K562 (cell line): ENCODE measurements around the gene ZFP57. TPM values are rescaled to one million over a fixed set of nuclear protein-coding genes. Genes with fewer than 3 reads are reported as not detected.

ENCODE experiments used
- DIDO1 ChIP-seq: fragments of 450-650 bp; IDR thresholded peaks from 2 replicates; pipeline ENCODE4 v1.6.1; 2016; ENCODE audit warnings: low read depth, missing biosample characterization, missing genetic modification characterization
- GTF2F1 ChIP-seq: IDR thresholded peaks from 2 replicates; pipeline ENCODE4 v1.6.1; 2011; ENCODE audit warnings: low read depth, low read length, improper control_type of control experiment
- L3MBTL2 ChIP-seq: fragments of 450-650 bp; IDR thresholded peaks from 2 replicates; pipeline ENCODE4 v1.6.1; 2016; ENCODE audit warnings: mild to moderate bottlenecking, moderate library complexity
- LCOR ChIP-seq: sonication (generic); formaldehyde crosslinking; IDR thresholded peaks from 2 replicates; pipeline ENCODE4 v1.8.0; 2022; ENCODE audit warnings: mild to moderate bottlenecking, missing genetic modification reagents
- MAZ ChIP-seq, 2 experiments: fragments of 450-650 bp in 1 of 2; sonication (generic) in 1 of 2; formaldehyde crosslinking; IDR thresholded peaks in 1 of 2; conservative IDR thresholded peaks in 1 of 2; 2 replicates each; pipeline versions ENCODE4 v1.4.0 to v1.5.0; 2020; ENCODE audit warnings: mild to moderate bottlenecking in 1 of 2, missing genetic modification reagents in 1 of 2
- MCM3 ChIP-seq: fragments of 450-650 bp; IDR thresholded peaks from 2 replicates; pipeline ENCODE4 v1.6.1; 2016
- NFE2L1 ChIP-seq: fragments of 450-650 bp; IDR thresholded peaks from 2 replicates; pipeline ENCODE4 v1.6.1; 2016; ENCODE audit warnings: missing genetic modification characterization, low read depth, mild to moderate bottlenecking, missing compliant biosample characterization, moderate library complexity, borderline replicate concordance
- NR2F6 ChIP-seq: fragments of 450-650 bp; formaldehyde crosslinking; IDR thresholded peaks from 2 replicates; pipeline ENCODE4 v1.4.0; 2020; ENCODE audit warnings: mild to moderate bottlenecking
- NUFIP1 ChIP-seq: fragments of 450-650 bp; IDR thresholded peaks from 2 replicates; pipeline ENCODE4 v1.6.1; 2018; ENCODE audit not compliant: partially characterized antibody
- SAFB ChIP-seq: fragments of 200-400 bp; formaldehyde crosslinking; IDR thresholded peaks from 2 replicates; pipeline ENCODE4 v1.6.1; 2017; ENCODE audit warnings: low read depth, low read length, borderline replicate concordance
- SIRT6 ChIP-seq: IDR thresholded peaks from one replicate; pipeline ENCODE4 v1.6.1; 2012; ENCODE audit warnings: low read depth, mild to moderate bottlenecking, control low read depth, inconsistent platforms, low read length, moderate library complexity
- SP1 ChIP-seq: sonication (generic); formaldehyde crosslinking; IDR thresholded peaks from 2 replicates; pipeline ENCODE4 v1.8.1; 2022; ENCODE audit warnings: mild to moderate bottlenecking, missing genetic modification reagents
- ZNF140 ChIP-seq: fragments of 250-450 bp; sonication (Bioruptor Pico); IDR thresholded peaks from 2 replicates; pipeline ENCODE4 v1.8.0; 2021; ENCODE audit warnings: moderate library complexity, mild to moderate bottlenecking, inconsistent platforms
- polyA plus RNA-seq, 8 experiments: library from polyadenylated mRNA; depleted of rRNA in 4 of 8; stranded (reverse) in 5 of 8; unstranded in 3 of 8; fragments of >200 nt; fragmentation: Nextera tagmentation in 2 of 8; fragmentation: Illumina TruSeq in 1 of 8; extraction: Ambion mirVana in 2 of 8; extraction: Trizol in 1 of 8; gene quantifications; 2 replicates each; pipeline versions ENCODE4 v1.2.1 to v1.2.3, GENCODE V29; 2011 to 2014; ENCODE audit warnings: inconsistent platforms in 1 of 8, missing spikeins in 1 of 8
- total RNA-seq, 7 experiments: library from RNA; depleted of rRNA in 6 of 7; stranded (reverse); fragments of >200 nt in 6 of 7; fragmentation: Illumina TruSeq in 2 of 7; extraction: Trizol in 2 of 7; gene quantifications; 2 replicates each; pipeline versions ENCODE4 v1.2.1 to v1.2.3, GENCODE V29; 2011 to 2021; ENCODE audit warnings: low replicate concordance in 1 of 7
- TF ChIP-seq, protein P1 (sequence below), 3 experiments: IDR thresholded peaks in 2 of 3; conservative IDR thresholded peaks in 1 of 3; 2 replicates each; pipeline ENCODE4 v1.5.1; 2011 to 2012; ENCODE audit warnings: low read length in 3 of 3, mild to moderate bottlenecking in 3 of 3, control low read depth in 2 of 3, improper control_type of control experiment in 1 of 3, inconsistent platforms in 1 of 3, low read depth in 1 of 3, mixed read lengths in 1 of 3, moderate library complexity in 1 of 3; ENCODE audit not compliant: insufficient read depth in 2 of 3
- TF ChIP-seq, protein P2 (sequence below): IDR thresholded peaks from 2 replicates; pipeline ENCODE4 v1.6.1; 2011; ENCODE audit warnings: borderline replicate concordance, low read depth, mild to moderate bottlenecking, moderate library complexity, low read length; ENCODE audit not compliant: insufficient read depth, poor library complexity, severe bottlenecking
- TF ChIP-seq, protein P3 (sequence below), 2 experiments: fragments of 450-650 bp; conservative IDR thresholded peaks; 2 replicates each; pipeline ENCODE4 v1.6.1; 2017; ENCODE audit warnings: mild to moderate bottlenecking in 2 of 2, moderate library complexity in 2 of 2

ZFP57 gene
- total and polyA plus RNA-seq, 9 of the 15 experiments (the other 6 are each of a cell fraction or from before 2014, with no cell fraction given): 0.04 to 0.28 (median 0.13) TPM

DNA sequence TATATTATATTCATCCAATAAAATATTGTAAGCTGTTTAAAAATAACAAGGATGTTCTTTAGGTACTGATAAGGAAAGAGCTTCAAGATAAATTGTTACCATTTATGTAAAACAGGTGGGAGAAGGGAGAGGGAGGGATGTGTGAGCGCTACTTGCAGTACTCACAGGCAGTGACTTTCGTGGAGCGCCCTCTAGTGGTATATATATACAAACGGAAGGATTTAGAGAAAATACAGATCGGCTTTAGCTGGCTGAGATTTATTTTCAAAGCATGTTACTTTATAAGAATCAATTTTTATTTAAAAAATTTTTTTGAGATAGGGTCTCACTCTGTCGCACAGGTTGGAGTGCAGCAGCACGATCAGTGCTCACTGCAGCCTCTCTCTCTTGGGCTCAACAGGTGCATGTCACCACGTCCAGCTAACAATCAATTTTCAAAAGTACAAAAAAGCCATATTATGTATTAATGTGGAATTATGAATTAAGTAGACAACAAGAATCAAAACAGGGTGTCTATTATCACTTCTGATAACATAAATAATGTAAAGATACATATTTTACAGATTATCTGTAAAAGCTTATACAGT is 27.4 kb downstream of the ZFP57 start (continued):
- TF ChIP-seq, protein P1, sequence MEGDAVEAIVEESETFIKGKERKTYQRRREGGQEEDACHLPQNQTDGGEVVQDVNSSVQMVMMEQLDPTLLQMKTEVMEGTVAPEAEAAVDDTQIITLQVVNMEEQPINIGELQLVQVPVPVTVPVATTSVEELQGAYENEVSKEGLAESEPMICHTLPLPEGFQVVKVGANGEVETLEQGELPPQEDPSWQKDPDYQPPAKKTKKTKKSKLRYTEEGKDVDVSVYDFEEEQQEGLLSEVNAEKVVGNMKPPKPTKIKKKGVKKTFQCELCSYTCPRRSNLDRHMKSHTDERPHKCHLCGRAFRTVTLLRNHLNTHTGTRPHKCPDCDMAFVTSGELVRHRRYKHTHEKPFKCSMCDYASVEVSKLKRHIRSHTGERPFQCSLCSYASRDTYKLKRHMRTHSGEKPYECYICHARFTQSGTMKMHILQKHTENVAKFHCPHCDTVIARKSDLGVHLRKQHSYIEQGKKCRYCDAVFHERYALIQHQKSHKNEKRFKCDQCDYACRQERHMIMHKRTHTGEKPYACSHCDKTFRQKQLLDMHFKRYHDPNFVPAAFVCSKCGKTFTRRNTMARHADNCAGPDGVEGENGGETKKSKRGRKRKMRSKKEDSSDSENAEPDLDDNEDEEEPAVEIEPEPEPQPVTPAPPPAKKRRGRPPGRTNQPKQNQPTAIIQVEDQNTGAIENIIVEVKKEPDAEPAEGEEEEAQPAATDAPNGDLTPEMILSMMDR (IDR thresholded peaks at IDR 0.05 in 2 of 3, conservative IDR thresholded peaks at IDR 0.05 in 1 of 3; ENCODE audit: insufficient read depth in 2 of 3, low read depth in 1 of 3, low read length in 3 of 3): peak; percentile 79 to 88 (median 80)
- TF ChIP-seq, protein P2, sequence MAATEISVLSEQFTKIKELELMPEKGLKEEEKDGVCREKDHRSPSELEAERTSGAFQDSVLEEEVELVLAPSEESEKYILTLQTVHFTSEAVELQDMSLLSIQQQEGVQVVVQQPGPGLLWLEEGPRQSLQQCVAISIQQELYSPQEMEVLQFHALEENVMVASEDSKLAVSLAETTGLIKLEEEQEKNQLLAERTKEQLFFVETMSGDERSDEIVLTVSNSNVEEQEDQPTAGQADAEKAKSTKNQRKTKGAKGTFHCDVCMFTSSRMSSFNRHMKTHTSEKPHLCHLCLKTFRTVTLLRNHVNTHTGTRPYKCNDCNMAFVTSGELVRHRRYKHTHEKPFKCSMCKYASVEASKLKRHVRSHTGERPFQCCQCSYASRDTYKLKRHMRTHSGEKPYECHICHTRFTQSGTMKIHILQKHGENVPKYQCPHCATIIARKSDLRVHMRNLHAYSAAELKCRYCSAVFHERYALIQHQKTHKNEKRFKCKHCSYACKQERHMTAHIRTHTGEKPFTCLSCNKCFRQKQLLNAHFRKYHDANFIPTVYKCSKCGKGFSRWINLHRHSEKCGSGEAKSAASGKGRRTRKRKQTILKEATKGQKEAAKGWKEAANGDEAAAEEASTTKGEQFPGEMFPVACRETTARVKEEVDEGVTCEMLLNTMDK: no peak
- TF ChIP-seq NUFIP1 (no peak), SAFB (no peak), LCOR (CRISPR knock-in tag) (no peak), MAZ (CRISPR knock-in tag; conservative IDR thresholded peaks at IDR 0.05 in 1 of 2, IDR thresholded peaks at IDR 0.05 in 1 of 2) (peak in 1 of 2 experiments; percentile 25; a peak in 1 of 4 replicates), L3MBTL2 (no peak), SIRT6 (no peak), MCM3 (no peak), NFE2L1 (tag) (no peak), DIDO1 (tag) (no peak), NR2F6 (CRISPR knock-in tag) (no peak), GTF2F1 (no peak), SP1 (CRISPR knock-in tag) (no peak), ZNF140 (no peak)
- TF ChIP-seq, protein P3, sequence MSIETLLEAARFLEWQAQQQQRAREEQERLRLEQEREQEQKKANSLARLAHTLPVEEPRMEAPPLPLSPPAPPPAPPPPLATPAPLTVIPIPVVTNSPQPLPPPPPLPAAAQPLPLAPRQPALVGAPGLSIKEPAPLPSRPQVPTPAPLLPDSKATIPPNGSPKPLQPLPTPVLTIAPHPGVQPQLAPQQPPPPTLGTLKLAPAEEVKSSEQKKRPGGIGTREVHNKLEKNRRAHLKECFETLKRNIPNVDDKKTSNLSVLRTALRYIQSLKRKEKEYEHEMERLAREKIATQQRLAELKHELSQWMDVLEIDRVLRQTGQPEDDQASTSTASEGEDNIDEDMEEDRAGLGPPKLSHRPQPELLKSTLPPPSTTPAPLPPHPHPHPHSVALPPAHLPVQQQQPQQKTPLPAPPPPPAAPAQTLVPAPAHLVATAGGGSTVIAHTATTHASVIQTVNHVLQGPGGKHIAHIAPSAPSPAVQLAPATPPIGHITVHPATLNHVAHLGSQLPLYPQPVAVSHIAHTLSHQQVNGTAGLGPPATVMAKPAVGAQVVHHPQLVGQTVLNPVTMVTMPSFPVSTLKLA (conservative IDR thresholded peaks at IDR 0.05): peak in 1 of 2 experiments; percentile 29; a peak in 1 of 4 replicates
- TF ChIP-seq, all 486 proteins: peak for 11
